SK-N-SH (cell line): Measurements from ENCODE around the gene PELI2. TPM values are rescaled to one million over a fixed set of nuclear protein-coding genes. Genes with fewer than 3 reads are reported as not detected.

ENCODE experiments used
- CTCF ChIA-PET: fragments of 300-600, 350-600 bp; formaldehyde crosslinking; extraction: SDS; loops from one replicate; lab custom pipeline; 2021; lab: Yijun Ruan, JAX
- POLR2A ChIA-PET: fragments of 350-600 bp; sonication (Branson Sonifier 250); formaldehyde crosslinking; extraction: SDS; loops from one replicate; lab custom pipeline; 2020; ENCODE audit warnings: antibody characterized with exemption, inconsistent platforms; lab: Yijun Ruan, JAX
- DNase-seq: peaks from one replicate; pipeline ENCODE4 v3.0.0; 2012
- H2AFZ ChIP-seq: fragments of 200-600 bp; sonication (generic); 2 replicates; pipeline ENCODE4 v1.8.1; 2016; ENCODE audit warnings: antibody characterized with exemption, mild to moderate bottlenecking, low read depth
- H3F3A ChIP-seq: fragments of 200-600 bp; sonication (generic); replicated peaks from 2 replicates; pipeline ENCODE3; 2016; ENCODE audit warnings: antibody characterized with exemption, mild to moderate bottlenecking; ENCODE audit not compliant: insufficient read depth
- H3K27ac ChIP-seq, 2 experiments: fragments of 200-500 bp in 1 of 2; fragments of 200-600 bp in 1 of 2; sonication (Bioruptor generic) in 1 of 2; sonication (generic), shearing (Covaris generic) in 1 of 2; 2 replicates each; pipeline versions ENCODE4 v1.5.1 to v1.6.1; 2014 to 2016; ENCODE audit warnings: low read depth in 2 of 2, inconsistent platforms in 1 of 2, low read length in 1 of 2, mild to moderate bottlenecking in 1 of 2, mixed read lengths in 1 of 2
- H3K27me3 ChIP-seq: fragments of 200-600 bp; sonication (generic), shearing (Covaris generic); 2 replicates; pipeline ENCODE4 v1.6.1; 2016; ENCODE audit warnings: mixed run types; ENCODE audit not compliant: insufficient read depth
- H3K36me3 ChIP-seq, 2 experiments: fragments of 200-500 bp in 1 of 2; fragments of 200-600 bp in 1 of 2; sonication (Bioruptor generic) in 1 of 2; sonication (generic) in 1 of 2; replicated peaks in 1 of 2; 2 replicates each; pipeline versions ENCODE3 to v1.5.1; 2014 to 2016; ENCODE audit warnings: low read length in 1 of 2, mild to moderate bottlenecking in 1 of 2; ENCODE audit not compliant: insufficient read depth in 2 of 2, control insufficient read depth in 1 of 2
- H3K4me1 ChIP-seq, 2 experiments: fragments of 200-500 bp in 1 of 2; fragments of 200-600 bp in 1 of 2; sonication (Bioruptor generic) in 1 of 2; sonication (generic), shearing (Covaris generic) in 1 of 2; 2 replicates each; pipeline versions ENCODE4 v1.5.1 to v1.6.1; 2014 to 2016; ENCODE audit warnings: low read depth in 1 of 2, low read length in 1 of 2, mixed run types in 1 of 2; ENCODE audit not compliant: insufficient read depth in 2 of 2, control insufficient read depth in 1 of 2
- H3K4me2 ChIP-seq: fragments of 200-600 bp; sonication (generic), shearing (Covaris generic); 2 replicates; pipeline ENCODE4 v1.6.1; 2017; ENCODE audit warnings: mixed run types
- H3K4me3 ChIP-seq, 2 experiments: fragments of 200-500 bp in 1 of 2; fragments of 200-600 bp in 1 of 2; sonication (Bioruptor generic) in 1 of 2; sonication (generic), shearing (Covaris generic) in 1 of 2; 2 replicates each; pipeline versions ENCODE4 v1.5.1 to v1.8.1; 2014 to 2016; ENCODE audit warnings: low read depth in 2 of 2, inconsistent platforms in 1 of 2, low read length in 1 of 2, mild to moderate bottlenecking in 1 of 2, mixed read lengths in 1 of 2, moderate library complexity in 1 of 2
- H3K79me2 ChIP-seq: fragments of 200-600 bp; sonication (generic); 2 replicates; pipeline ENCODE4 v1.8.1; 2017; ENCODE audit warnings: mild to moderate bottlenecking; ENCODE audit not compliant: insufficient read depth
- H3K9ac ChIP-seq: fragments of 200-600 bp; sonication (generic); 2 replicates; pipeline ENCODE4 v1.6.1; 2017; ENCODE audit warnings: mixed run types
- H3K9me2 ChIP-seq: fragments of 200-600 bp; sonication (generic); 2 replicates; pipeline ENCODE4 v1.6.1; 2017; ENCODE audit warnings: mixed run types
- H3K9me3 ChIP-seq: fragments of 200-600 bp; sonication (generic); 2 replicates; pipeline ENCODE4 v1.6.1; 2017; ENCODE audit warnings: mixed run types, mild to moderate bottlenecking, moderate library complexity
- H4K20me1 ChIP-seq: fragments of 200-600 bp; sonication (generic); 2 replicates; pipeline ENCODE4 v1.6.1; 2017; ENCODE audit warnings: mild to moderate bottlenecking, mixed run types; ENCODE audit not compliant: insufficient read depth
- CHD2 ChIP-seq: fragments of 150-350 bp; IDR thresholded peaks from 2 replicates; pipeline ENCODE4 v1.6.1; 2018; ENCODE audit warnings: low read length; ENCODE audit not compliant: partially characterized antibody
- EP300 ChIP-seq, 2 experiments: IDR thresholded peaks; 2 replicates each; pipeline versions ENCODE4 v1.4.0 to v1.6.1; 2012; ENCODE audit warnings: borderline replicate concordance in 1 of 2, low read depth in 1 of 2, low read length in 1 of 2
- FOSL2 ChIP-seq: IDR thresholded peaks from 2 replicates; pipeline ENCODE4 v1.4.0; 2012; ENCODE audit warnings: low read depth, mild to moderate bottlenecking, moderate library complexity, borderline replicate concordance
- FOXJ3 ChIP-seq: sonication (generic); formaldehyde crosslinking; IDR thresholded peaks from 2 replicates; pipeline ENCODE4 v1.5.1; 2020; ENCODE audit warnings: mild to moderate bottlenecking, missing genetic modification reagents
- FOXM1 ChIP-seq: IDR thresholded peaks from 2 replicates; pipeline ENCODE4 v1.4.0; 2012; ENCODE audit warnings: low read depth, mild to moderate bottlenecking
- GATA2 ChIP-seq: sonication (generic); formaldehyde crosslinking; IDR thresholded peaks from 2 replicates; pipeline ENCODE4 v1.5.0; 2020; ENCODE audit warnings: mild to moderate bottlenecking, missing genetic modification reagents
- JUND ChIP-seq: IDR thresholded peaks from 2 replicates; pipeline ENCODE4 v1.4.0; 2012
- MEF2A ChIP-seq: IDR thresholded peaks from 2 replicates; pipeline ENCODE4 v1.4.0; 2012; ENCODE audit warnings: low read depth, borderline replicate concordance
- MXI1 ChIP-seq: IDR thresholded peaks from 2 replicates; pipeline ENCODE4 v1.6.1; 2012; ENCODE audit warnings: mild to moderate bottlenecking, low read depth, low read length, improper control_type of control experiment
- PBX3 ChIP-seq: IDR thresholded peaks from 2 replicates; pipeline ENCODE4; 2012
- RCOR1 ChIP-seq: fragments of 150-350 bp; IDR thresholded peaks from 2 replicates; pipeline ENCODE4 v1.6.1; 2017; ENCODE audit warnings: antibody characterized with exemption, low read length
- RXRA ChIP-seq: IDR thresholded peaks from 2 replicates; pipeline ENCODE4 v1.4.0; 2012; ENCODE audit warnings: low read depth, mild to moderate bottlenecking, borderline replicate concordance
- SIN3A ChIP-seq: IDR thresholded peaks from 2 replicates; pipeline ENCODE4 v1.6.1; 2012; ENCODE audit warnings: low read depth, mild to moderate bottlenecking, low read length, moderate library complexity, borderline replicate concordance
- TAF1 ChIP-seq: IDR thresholded peaks from 2 replicates; pipeline ENCODE4 v1.6.1; 2012; ENCODE audit warnings: low read depth, mild to moderate bottlenecking, low read length, moderate library complexity, borderline replicate concordance
- TCF12 ChIP-seq: IDR thresholded peaks from 2 replicates; pipeline ENCODE4 v1.4.0; 2012
- ZBTB33 ChIP-seq: IDR thresholded peaks from 2 replicates; pipeline ENCODE4 v1.4.0; 2012; ENCODE audit warnings: low read depth, borderline replicate concordance
- WGBS: methylation state at CpG from one replicate; pipeline ENCODE4 v1.1.6; 2017; ENCODE audit warnings: low lambda C conversion rate; 5-methylcytosine and 5-hydroxymethylcytosine counted together
- polyA plus RNA-seq, 3 experiments: library from polyadenylated mRNA; depleted of rRNA; stranded (reverse); fragments of >200 nt; gene quantifications; 2 replicates each; pipeline ENCODE4 v1.2.3, GENCODE V29; 2012

The PELI2 gene
- polyA plus RNA-seq, 1 of the 3 experiments (the other 2 are of a cell fraction): not detected

DNA sequence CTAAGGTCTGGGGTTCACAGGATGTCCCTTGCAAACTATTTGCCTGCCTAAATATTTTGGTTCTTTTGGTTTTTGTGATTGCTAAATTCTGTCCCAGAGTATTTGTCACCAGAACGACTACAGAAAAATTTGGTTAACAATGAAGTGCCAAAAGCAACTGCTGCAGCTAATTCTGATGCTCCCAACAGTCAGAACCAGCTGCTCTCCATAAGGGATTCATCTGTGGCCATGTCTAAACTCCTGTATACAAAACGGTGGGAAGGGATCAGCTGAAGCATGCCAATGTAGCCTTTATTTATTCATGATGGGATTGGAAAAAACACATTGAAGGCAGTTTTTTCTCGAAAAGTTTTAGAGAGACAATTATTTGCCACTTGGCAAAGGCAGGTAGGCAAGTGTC is 29.3 kb upstream of the PELI2 start:
- Histone ChIP-seq H3K9me3 (no peaks in the 10 kb centered on the region), H3K27ac (no peak overlapping the region), H4K20me1 (no peaks in the 10 kb centered on the region), H3K79me2 (no peaks in the 10 kb centered on the region), H3K27me3 (peaks cover 6% of the 10 kb centered on the region; the same call in 1 of the 2 replicates), H3F3A (no peaks in the 10 kb centered on the region), H3K9ac (no peak overlapping the region), H3K4me1 (no peaks in the 10 kb centered on the region), H3K36me3 (no peaks in the 10 kb centered on the region), H3K4me2 (no peak overlapping the region), H3K9me2 (no peaks in the 10 kb centered on the region), H2AFZ (no peak overlapping the region), H3K4me3 (no peak overlapping the region)
- WGBS: 7% methylated on average over 3 of the region's 3 CpGs
- DNase-seq: no peak
- TF ChIP-seq SIN3A (no peak), PBX3 (no peak), TAF1 (no peak), FOXJ3 (CRISPR knock-in tag) (no peak), MEF2A (no peak), EP300 (IDR thresholded peaks at IDR 0.05; ENCODE audit: borderline replicate concordance in 1 of 2, low read depth in 1 of 2, low read length in 1 of 2) (no peak), RCOR1 (no peak), CHD2 (no peak), FOSL2 (no peak), MXI1 (no peak), FOXM1 (no peak), RXRA (no peak), GATA2 (CRISPR knock-in tag) (no peak), TCF12 (no peak)
- POLR2A ChIA-PET: no interaction called here
- CTCF ChIA-PET: no interaction called here

DNA sequence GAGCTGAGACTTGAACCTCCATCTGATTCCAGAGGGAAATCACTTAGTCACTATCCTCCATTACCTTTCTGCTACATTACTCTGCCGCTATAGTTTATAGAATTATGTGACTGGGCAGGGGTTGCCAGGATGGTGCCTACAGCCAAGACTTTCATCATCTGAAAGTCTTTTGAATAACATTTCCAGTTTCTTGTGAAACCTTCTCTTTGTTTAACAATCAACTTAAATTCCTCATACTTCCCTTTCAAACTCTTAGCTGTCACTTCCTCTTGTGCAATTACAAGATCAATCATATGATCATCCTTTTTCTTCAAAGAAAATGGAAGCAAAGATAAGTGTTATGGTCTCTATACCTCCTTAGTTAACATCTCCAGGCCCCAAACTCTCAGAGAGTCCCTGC is 25.4 kb upstream of the PELI2 start:
- H3F3A ChIP-seq: no peaks in the 10 kb centered on the region
- H2AFZ ChIP-seq: no peak overlapping the region
- H3K9me2 ChIP-seq: no peaks in the 10 kb centered on the region
- POLR2A ChIA-PET: no interaction called here
- H3K79me2 ChIP-seq: no peaks in the 10 kb centered on the region
- H3K27ac ChIP-seq: no peak overlapping the region
- no peaks in the 10 kb centered on the region for H3K9me3 ChIP-seq
- H3K36me3 ChIP-seq: no peaks in the 10 kb centered on the region
- no peak overlapping the region for H3K4me3 ChIP-seq
- no peak overlapping the region for H3K9ac ChIP-seq
- no peaks in the 10 kb centered on the region for H4K20me1 ChIP-seq
- TF ChIP-seq MEF2A (no peak), ZBTB33 (no peak), SIN3A (no peak), JUND (no peak), FOSL2 (no peak)
- no peaks in the 10 kb centered on the region for H3K4me1 ChIP-seq
- CTCF ChIA-PET: no interaction called here
- H3K27me3 ChIP-seq: peaks cover 6% of the 10 kb centered on the region; the same call in 1 of the 2 replicates
- no peak for DNase-seq
- 29% methylated on average over 1 of the region's 1 CpG for WGBS
- no peak overlapping the region for H3K4me2 ChIP-seq
